Measurements from ENCODE around the gene KDM4E.

GRCh38 chr11:95070471-95070870 is 45.4 kb downstream of the KDM4E start:
- TF ChIP-seq TAF1 (IDR thresholded peaks at IDR 0.05; ENCODE audit: borderline replicate concordance, insufficient read depth, low read length) (no peak), POLR2AphosphoS5 (IDR thresholded peaks at IDR 0.05; ENCODE audit: low read depth, low read length) (no peak)
